GM19438 (cell line): ENCODE data around the gene MYOM1.
"Not testable (repeated sequence)": the region's sequence is repeated elsewhere in the genome, so short reads cannot be mapped to it uniquely, and the experiment has no call there.

Experiments used
- ATAC-seq: cut with Tn5 transposase; IDR thresholded peaks from one replicate; pipeline ENCODE4 v1.9.1; 2021; ENCODE audit warnings: low read depth; ENCODE audit not compliant: unreplicated experiment

The MYOM1 gene

DNA sequence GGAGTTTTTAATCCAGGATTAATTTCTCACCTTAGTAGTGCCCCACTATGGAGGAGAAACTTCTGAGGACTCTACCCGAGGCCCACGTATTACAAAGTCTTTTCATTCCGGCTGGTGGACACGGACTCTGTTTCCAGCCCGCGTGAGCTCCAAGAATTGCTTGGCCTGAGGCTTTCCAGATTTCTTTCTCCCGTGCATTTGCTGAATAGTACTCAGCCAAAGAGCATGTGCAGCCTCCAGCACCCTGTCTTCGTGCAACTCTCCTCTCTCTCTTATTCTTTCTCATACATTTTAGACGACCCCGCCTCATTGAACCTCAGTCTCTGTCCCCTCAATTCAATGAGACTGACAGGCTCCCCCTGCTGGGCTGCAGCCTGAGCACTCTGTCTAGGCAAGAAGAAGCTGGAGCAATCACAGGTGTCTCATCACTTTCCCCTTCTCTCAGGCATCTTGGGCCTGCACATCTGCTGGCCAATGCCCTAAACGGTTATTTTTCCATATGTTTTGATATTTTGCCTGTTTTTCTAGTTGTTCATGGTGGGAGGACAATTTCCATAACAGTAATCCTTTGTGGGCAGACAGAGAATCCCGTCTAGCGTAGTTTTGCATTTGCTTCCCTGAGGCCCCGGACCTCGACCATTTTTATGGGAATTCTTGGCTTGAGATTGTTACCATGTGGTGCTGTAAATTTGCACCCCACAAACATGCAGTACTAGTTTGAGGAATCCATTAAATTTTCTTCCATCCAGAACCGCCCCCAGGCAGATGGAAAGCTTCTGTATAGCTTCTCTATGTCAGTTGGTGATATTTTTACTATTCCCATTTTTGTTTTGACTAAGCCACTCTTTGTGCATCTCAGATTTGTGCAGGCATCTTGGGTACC is 156.7 kb downstream of the MYOM1 start:
- no peak for ATAC-seq

DNA sequence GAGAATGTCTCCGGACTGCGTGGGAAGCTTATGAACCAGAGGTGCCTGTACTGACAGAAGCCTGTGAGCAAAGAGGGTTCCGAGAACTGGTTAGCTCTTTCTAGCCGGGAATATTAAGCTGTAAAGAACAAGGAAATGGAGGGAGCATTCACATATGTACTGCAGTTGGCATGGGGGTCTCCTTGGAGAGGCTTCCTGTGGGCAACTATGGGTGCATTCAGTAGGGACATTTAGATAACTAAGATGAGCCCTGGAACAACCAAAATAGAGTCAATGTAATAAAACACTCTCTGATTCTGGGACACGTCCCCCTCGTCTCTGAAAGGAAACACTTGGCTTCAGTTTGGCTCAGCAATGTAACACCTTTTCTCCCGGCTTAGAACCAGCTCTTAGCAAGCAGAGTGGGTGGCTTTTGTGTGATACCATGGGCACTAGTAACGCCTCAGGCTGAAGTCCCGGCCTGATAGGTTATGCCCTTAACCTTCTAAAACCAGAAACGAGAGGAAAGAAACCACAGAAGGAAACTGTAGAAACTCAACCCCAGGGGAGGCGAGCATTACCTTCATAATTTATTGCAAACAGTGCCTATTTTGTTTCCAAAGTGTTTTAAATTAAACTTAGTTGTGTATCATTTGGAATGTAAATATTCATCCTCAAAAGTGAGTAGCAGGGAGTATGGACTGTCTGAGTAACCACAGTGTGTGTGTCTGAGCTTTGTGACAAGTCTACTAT is 158.0 kb downstream of the MYOM1 start:
- ATAC-seq, result no peak

DNA sequence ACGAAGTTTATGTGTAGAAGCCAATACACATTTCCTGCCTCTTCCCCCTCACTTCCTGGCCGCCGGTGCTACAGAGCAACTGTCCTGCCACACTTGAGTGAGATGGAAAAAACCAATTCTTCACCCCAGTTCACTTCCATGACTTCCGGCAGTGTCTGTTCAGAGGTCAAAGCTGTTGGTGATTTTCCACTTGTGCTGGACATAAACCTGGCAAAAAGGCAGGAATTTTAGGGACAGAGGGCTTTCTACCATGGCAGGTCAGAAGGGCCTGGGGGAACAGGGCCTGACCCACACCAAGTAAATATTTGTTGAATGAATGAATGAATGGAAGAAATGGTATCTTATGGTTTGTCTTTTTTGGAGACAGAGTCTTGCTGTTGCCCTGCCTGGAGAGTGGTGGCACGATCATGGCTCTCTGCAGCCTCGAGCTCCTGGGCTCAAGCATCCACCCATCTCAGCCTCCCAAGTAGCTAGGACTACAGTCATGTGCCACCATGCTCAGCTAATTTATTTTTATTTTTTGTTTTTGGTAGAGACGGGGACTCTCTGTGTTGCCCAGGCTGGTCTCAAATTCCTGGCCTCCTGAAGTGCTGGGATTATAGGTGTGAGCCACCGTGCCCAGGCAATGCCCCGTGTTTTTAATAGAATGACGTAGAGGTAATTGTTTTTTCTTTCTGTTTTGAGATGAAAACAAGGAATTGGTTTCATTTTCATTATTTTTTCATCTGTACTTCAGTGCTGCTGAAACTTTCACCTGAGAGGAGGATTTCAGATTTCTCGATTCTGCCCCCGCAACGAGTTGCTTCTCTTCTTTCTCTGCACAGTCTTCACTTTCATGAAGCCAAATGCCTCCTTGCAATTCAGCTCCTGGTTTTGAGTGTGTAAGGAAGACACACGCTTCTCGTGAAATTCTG is 158.8 kb downstream of the MYOM1 start:
- ATAC-seq, result no peak

- ATAC-seq, result no peak
These were observed 160.5 kb downstream of the MYOM1 start for GRCh38 chr18:3059272-3059671.

- no peak for ATAC-seq
These were observed 161.2 kb downstream of the MYOM1 start for GRCh38 chr18:3058328-3059191.

DNA sequence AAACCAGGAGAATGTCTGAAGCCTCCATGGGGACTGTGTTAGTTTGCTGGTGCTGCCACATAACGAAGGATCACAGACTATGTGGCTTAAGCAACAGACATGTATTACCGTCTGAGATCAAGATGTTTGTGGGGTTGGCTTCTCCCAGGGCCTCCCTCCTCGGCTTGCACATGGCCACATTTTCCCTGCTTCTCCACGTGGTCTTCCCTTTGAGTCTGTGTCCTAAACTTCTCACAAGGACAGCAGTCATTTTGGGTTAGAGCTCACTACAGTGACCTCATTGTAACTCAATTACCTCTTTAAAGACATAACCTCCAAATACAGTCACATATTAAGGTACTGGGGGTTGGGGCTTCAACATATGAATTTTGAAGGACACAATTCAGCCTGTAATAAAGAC is 162.2 kb downstream of the MYOM1 start:
- ATAC-seq, result no peak

- ATAC-seq, result no peak
These were observed 163.5 kb downstream of the MYOM1 start for GRCh38 chr18:3056311-3056710.

GRCh38 chr18:3055816-3056215 is 164.0 kb downstream of the MYOM1 start:
- ATAC-seq, result no peak

DNA sequence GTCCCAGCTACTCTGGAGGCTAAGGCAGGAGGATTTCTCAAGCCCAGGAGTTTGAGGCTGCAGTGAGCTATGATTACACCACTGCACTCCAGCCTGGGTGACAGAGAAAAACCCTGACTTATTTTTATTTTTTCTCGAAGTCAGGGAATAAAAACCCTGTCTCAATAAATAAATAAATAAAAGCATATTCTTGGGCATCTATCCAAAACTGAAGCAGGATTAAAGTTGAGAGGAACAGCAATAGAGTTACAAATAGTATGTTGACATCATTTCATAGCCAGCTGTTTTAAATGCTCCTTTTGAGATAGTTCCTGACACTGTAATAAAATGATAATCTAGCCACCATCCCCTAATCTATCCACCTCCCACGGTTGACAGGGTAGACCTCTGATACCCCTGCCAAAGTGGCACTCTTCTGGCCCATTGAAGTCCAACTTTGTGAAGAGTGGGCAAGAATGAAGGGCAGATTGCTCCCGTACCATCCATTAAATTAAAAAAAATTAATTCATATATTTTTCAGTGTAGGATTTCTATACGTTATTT is 164.5 kb downstream of the MYOM1 start:
- no peak for ATAC-seq

DNA sequence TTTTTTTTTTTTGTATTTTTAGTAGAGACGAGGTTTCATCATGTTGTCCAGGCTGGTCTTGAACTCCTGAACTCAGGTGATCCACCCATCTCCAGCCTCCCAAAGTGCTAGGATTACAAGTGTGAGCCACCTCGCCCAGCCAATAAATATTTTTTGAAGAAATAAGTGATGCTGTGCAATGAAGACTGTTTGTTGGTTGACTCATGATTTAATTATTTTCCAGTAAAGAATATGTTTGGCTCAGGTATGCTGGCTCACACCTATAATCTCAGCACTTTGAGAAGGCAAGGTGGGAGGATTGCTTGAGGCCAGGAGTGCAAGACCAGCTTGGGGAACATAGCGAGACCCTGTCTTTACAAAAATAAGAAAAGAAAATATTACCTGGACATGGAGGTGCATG is 165.0 kb downstream of the MYOM1 start:
- ATAC-seq, result no peak

- no peak for ATAC-seq
These were observed 165.6 kb downstream of the MYOM1 start for GRCh38 chr18:3054214-3054613.

- ATAC-seq, result no peak
These were observed 166.7 kb downstream of the MYOM1 start for GRCh38 chr18:3053081-3053480.

GRCh38 chr18:3052411-3052758 is 167.4 kb downstream of the MYOM1 start:
- ATAC-seq, result no peak

- no peak for ATAC-seq
These were observed 167.9 kb downstream of the MYOM1 start for GRCh38 chr18:3051718-3052410.

GRCh38 chr18:3049897-3050454 is 169.8 kb downstream of the MYOM1 start:
- ATAC-seq, result not testable (repeated sequence)

GRCh38 chr18:3048820-3049349 is 170.9 kb downstream of the MYOM1 start:
- ATAC-seq, result no peak

DNA sequence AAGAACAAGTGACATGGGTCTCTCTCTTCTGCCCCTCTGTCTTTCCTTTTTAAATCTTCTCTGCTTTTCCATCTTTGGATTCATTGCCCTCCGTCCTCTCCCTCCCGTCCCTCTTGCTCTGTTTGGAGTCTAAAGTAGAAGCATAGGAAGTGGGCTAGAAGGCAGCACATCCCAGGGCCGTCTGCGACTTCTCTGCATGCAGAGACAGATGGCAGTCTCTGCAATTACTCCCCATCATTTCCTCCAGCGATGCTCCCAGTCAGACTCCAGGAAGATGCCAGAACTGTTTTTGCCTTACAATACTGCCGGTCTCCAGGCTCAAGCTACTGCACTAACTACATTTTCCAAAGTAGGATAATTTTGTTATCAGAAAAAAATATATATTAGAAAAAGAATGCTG is 171.6 kb downstream of the MYOM1 start:
- no peak for ATAC-seq

DNA sequence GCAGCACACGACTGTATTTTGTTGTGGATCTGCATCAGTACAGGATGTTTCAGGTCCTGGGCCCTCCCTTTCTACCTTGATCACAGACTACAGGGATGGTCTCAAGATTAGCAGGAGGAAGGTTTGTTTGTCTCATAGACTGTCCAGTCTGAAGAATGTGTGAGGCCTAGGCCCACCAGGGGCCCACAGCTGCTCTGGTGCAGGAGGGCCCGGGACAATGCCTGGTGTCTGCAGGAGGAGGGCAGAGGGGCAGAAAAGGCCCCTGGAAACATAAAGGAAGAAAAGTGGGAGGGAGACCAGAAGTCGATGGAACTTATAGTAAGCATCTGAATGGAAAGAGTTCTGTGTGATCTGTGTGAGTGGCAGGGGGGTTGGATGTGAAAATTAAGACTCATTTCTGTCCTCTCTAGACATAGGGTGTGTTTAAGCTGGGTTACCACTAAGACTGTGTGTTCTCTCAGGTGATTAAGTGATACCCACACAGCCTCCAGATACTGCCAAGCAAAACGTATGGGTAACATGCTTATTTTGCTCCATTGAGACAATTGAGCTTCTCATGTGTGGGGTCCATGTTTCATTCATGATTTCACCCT is 173.5 kb downstream of the MYOM1 start:
- ATAC-seq, result no peak
